Esophagus (tissue), 2 donors: ENCODE data around the gene TACC2. TPM values are rescaled to one million over a fixed set of nuclear protein-coding genes. Genes with fewer than 3 reads are reported as not detected.

ENCODE experiments used
- H3K27ac ChIP-seq, 2 donors: one replicate each; pipeline ENCODE4 v1.5.1; 2013; ENCODE audit warnings: low read depth in 2 of 2, mild to moderate bottlenecking in 2 of 2, inconsistent platforms in 1 of 2, low read length in 1 of 2, moderate library complexity in 1 of 2
- H3K27me3 ChIP-seq, 2 donors: one replicate each; pipeline ENCODE4 v1.6.1; 2013; ENCODE audit warnings: low read length in 2 of 2, control low read depth in 1 of 2, mild to moderate bottlenecking in 1 of 2; ENCODE audit not compliant: insufficient read depth in 2 of 2, control insufficient read depth in 1 of 2
- H3K36me3 ChIP-seq, 2 donors: one replicate each; pipeline ENCODE4 v1.6.1; 2013; ENCODE audit warnings: low read length in 1 of 2; ENCODE audit not compliant: control insufficient read depth in 2 of 2, insufficient read depth in 2 of 2
- H3K4me1 ChIP-seq, 2 donors: one replicate each; pipeline ENCODE4 v1.6.1; 2013; ENCODE audit warnings: low read length in 1 of 2; ENCODE audit not compliant: control insufficient read depth in 2 of 2, insufficient read depth in 2 of 2
- H3K4me3 ChIP-seq, 2 donors: one replicate each; pipeline ENCODE4 v1.5.1; 2013; ENCODE audit warnings: low read length in 2 of 2, mild to moderate bottlenecking in 2 of 2, low read depth in 1 of 2, moderate library complexity in 1 of 2
- H3K9me3 ChIP-seq, 2 donors: one replicate each; pipeline ENCODE4 v1.6.1; 2013; ENCODE audit warnings: mild to moderate bottlenecking in 2 of 2, low read depth in 1 of 2, low read length in 1 of 2, moderate library complexity in 1 of 2; ENCODE audit not compliant: control insufficient read depth in 2 of 2, insufficient read depth in 1 of 2
- WGBS, 2 donors: extraction: QIAGEN DNeasy Blood & Tissue Kit; methylation state at CpG; one replicate each; pipeline ENCODE4 v1.1.7; 2013; 5-methylcytosine and 5-hydroxymethylcytosine counted together
- polyA plus RNA-seq, 2 donors: library from polyadenylated mRNA; stranded (reverse); fragments of 200-250 nt; gene quantifications; one replicate each; pipeline ENCODE4 v1.2.3, GENCODE V29; 2013
- donor health status: healthy with polysubstance abuse.
- donor health status: Bipolar disorder and iron deficiency.

The TACC2 gene
- polyA plus RNA-seq, 2 donors = 47.8 to 51.8 TPM

DNA sequence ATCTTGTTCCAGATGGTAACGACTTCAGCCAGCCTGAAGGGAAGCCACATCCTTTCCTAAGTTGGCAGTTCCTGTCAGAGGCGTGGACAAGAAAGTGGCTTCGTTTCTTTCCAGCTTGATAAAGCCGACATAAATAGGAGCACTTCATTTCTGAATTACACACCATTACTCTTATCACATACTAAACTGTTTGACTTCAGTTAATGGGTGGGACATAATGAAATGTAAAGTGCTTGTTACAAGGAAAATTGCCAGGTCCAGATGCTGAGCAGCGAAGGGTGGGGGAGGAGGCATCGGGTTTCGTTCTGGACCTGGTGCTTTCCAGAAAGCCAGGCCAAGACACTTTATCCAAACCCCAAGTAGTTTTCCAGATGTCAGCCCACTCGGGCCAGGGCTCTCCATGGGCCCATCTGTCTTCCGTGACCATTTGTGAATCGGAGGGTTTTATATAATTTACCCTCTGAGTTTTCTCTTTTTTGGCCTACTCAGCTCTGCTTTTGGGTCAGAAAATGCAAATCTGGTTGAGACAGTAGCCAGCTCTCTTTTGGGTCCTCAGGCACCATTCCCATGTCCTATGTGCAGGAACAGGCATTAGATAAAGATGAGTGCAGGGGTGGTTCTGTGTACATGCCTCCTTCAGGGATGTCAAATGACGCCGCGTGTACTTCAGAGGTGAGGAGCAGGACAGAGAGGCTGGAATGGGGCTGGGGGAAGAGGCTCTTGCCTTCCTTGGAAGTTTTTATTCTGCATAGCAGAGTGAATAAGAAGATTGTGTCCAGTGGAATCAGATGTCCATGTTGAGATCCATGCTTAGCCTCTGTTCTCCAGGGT, 90.2 kb downstream of the TACC2 start:
- Histone ChIP-seq H3K4me1 (peaks cover 0 to 10% of the 10 kb centered on the region in 2 donors), H3K27ac (no peak overlapping the region), H3K9me3 (no peaks in the 10 kb centered on the region), H3K4me3 (no peak overlapping the region), H3K27me3 (no peaks in the 10 kb centered on the region), H3K36me3 (peaks cover 0 to 14% of the 10 kb centered on the region in 2 donors)
- 58 to 61% methylated on average over 13 of the region's 13 CpGs for WGBS, 2 donors

- H3K9me3 ChIP-seq = no peaks in the 10 kb centered on the region
- 80 to 82% methylated on average over 21 of the region's 21 CpGs for WGBS, 2 donors
- H3K4me1 ChIP-seq = peaks cover 6 to 44% of the 10 kb centered on the region in 2 donors
- H3K27me3 ChIP-seq = no peaks in the 10 kb centered on the region
- H3K27ac ChIP-seq = no peak overlapping the region
- H3K36me3 ChIP-seq = peaks cover 0 to 17% of the 10 kb centered on the region in 2 donors
- no peak overlapping the region for H3K4me3 ChIP-seq
These were observed 93.9 kb downstream of the TACC2 start for GRCh38 chr10:122082616-122083477.

- Histone ChIP-seq H3K4me3 (no peak overlapping the region), H3K9me3 (no peaks in the 10 kb centered on the region), H3K4me1 (peaks cover 6 to 44% of the 10 kb centered on the region in 2 donors), H3K27ac (no peak overlapping the region), H3K36me3 (peaks cover 0 to 17% of the 10 kb centered on the region in 2 donors), H3K27me3 (no peaks in the 10 kb centered on the region)
- 67 to 68% methylated on average over 9 of the region's 9 CpGs for WGBS, 2 donors
These were observed 94.6 kb downstream of the TACC2 start for GRCh38 chr10:122083478-122084025.

GRCh38 chr10:122084286-122085041, 95.5 kb downstream of the TACC2 start:
- H3K36me3 ChIP-seq = peaks cover 0 to 17% of the 10 kb centered on the region in 2 donors
- 56 to 72% methylated on average over 15 of the region's 15 CpGs for WGBS, 2 donors
- peaks cover 6 to 47% of the 10 kb centered on the region in 2 donors for H3K4me1 ChIP-seq
- no peak overlapping the region for H3K4me3 ChIP-seq
- peak overlapping the region; percentile 69 to 74 for H3K27ac ChIP-seq
- no peaks in the 10 kb centered on the region for H3K9me3 ChIP-seq
- no peaks in the 10 kb centered on the region for H3K27me3 ChIP-seq

- 51 to 53% methylated on average over 8 of the region's 8 CpGs for WGBS, 2 donors
- Histone ChIP-seq H3K4me1 (peaks cover 6 to 47% of the 10 kb centered on the region in 2 donors), H3K27ac (peak overlapping the region; percentile 74 to 87), H3K9me3 (no peaks in the 10 kb centered on the region), H3K36me3 (peaks cover 0 to 17% of the 10 kb centered on the region in 2 donors), H3K4me3 (no peak overlapping the region), H3K27me3 (no peaks in the 10 kb centered on the region)
These were observed 96.5 kb downstream of the TACC2 start for GRCh38 chr10:122085423-122085911.

GRCh38 chr10:122086416-122087240, 97.7 kb downstream of the TACC2 start:
- WGBS, 2 donors = 74 to 79% methylated on average over 9 of the region's 9 CpGs
- no peak overlapping the region for H3K4me3 ChIP-seq
- peaks cover 6 to 47% of the 10 kb centered on the region in 2 donors for H3K4me1 ChIP-seq
- peak overlapping the region in 1 of 2 donors; percentile 87 for H3K27ac ChIP-seq
- H3K9me3 ChIP-seq = no peaks in the 10 kb centered on the region
- H3K36me3 ChIP-seq = peaks cover 0 to 17% of the 10 kb centered on the region in 2 donors
- H3K27me3 ChIP-seq = no peaks in the 10 kb centered on the region

GRCh38 chr10:122087436-122087835, 98.5 kb downstream of the TACC2 start:
- Histone ChIP-seq H3K9me3 (no peaks in the 10 kb centered on the region), H3K27me3 (no peaks in the 10 kb centered on the region), H3K27ac (peak overlapping the region; percentile 5 to 25), H3K4me3 (no peak overlapping the region), H3K36me3 (peaks cover 0 to 15% of the 10 kb centered on the region in 2 donors), H3K4me1 (peaks cover 6 to 47% of the 10 kb centered on the region in 2 donors)
- WGBS, 2 donors = 59 to 73% methylated on average over 9 of the region's 9 CpGs

GRCh38 chr10:122089311-122090017, 100.5 kb downstream of the TACC2 start:
- Histone ChIP-seq H3K27me3 (no peaks in the 10 kb centered on the region), H3K27ac (peak overlapping the region; percentile 77 to 89), H3K4me1 (peaks cover 6 to 35% of the 10 kb centered on the region in 2 donors), H3K4me3 (no peak overlapping the region), H3K9me3 (no peaks in the 10 kb centered on the region), H3K36me3 (peaks cover 0 to 6% of the 10 kb centered on the region in 2 donors)
- 55 to 69% methylated on average over 9 of the region's 9 CpGs for WGBS, 2 donors
